Chondrocyte (in vitro differentiated cells): ENCODE data around the gene RPL6. TPM values are rescaled to one million over a fixed set of nuclear protein-coding genes. Genes with fewer than 3 reads are reported as not detected.
A peak's percentile ranks its signal among the peaks of the same experiment; 100 is the strongest.

Experiments used
- DNase-seq: peaks from one replicate; pipeline ENCODE4 v3.0.0; 2021; ENCODE audit warnings: mixed read lengths, low spot score
- H3K27ac Mint-ChIP-seq: one replicate; pipeline ENCODE4 v1.8.0; 2021; ENCODE audit warnings: mild to moderate bottlenecking, moderate library complexity, mixed read lengths; ENCODE audit not compliant: unreplicated experiment
- H3K27me3 Mint-ChIP-seq: 2 replicates; pipeline ENCODE4 v1.8.0; 2021; ENCODE audit warnings: low read depth, mixed read lengths
- H3K36me3 Mint-ChIP-seq: 2 replicates; pipeline ENCODE4 v1.8.0; 2021; ENCODE audit warnings: low read depth, mixed read lengths
- H3K4me1 Mint-ChIP-seq: 2 replicates; pipeline ENCODE4 v1.8.0; 2021; ENCODE audit warnings: low read depth, mild to moderate bottlenecking, mixed read lengths
- H3K4me3 Mint-ChIP-seq: one replicate; pipeline ENCODE4 v1.8.0; 2021; ENCODE audit warnings: mild to moderate bottlenecking, moderate library complexity, mixed read lengths; ENCODE audit not compliant: unreplicated experiment
- H3K9me3 Mint-ChIP-seq: 2 replicates; pipeline ENCODE4 v1.8.0; 2021; ENCODE audit warnings: low read depth, mixed read lengths
- CTCF ChIP-seq: fragments of 200-600 bp; sonication (generic); IDR thresholded peaks from 2 replicates; pipeline ENCODE4 v1.5.0; 2021; ENCODE audit warnings: antibody characterized with exemption, mild to moderate bottlenecking, moderate library complexity
- total RNA-seq: library from RNA; stranded (reverse); gene quantifications from 3 replicates; pipeline ENCODE4 v1.2.1, GENCODE V29; 2021

Gene RPL6
- total RNA-seq, 1 donor from 2014 or later: 896 TPM

GRCh38 chr12:112370868-112371510, 38.4 kb downstream of the RPL6 start:
- H3K9me3 Mint-ChIP-seq: peaks cover 5% of the 10 kb centered on the region
- peaks cover 34% of the 10 kb centered on the region for H3K4me1 Mint-ChIP-seq
- H3K4me3 Mint-ChIP-seq: no peak overlapping the region
- no peak overlapping the region for H3K27ac Mint-ChIP-seq
- H3K27me3 Mint-ChIP-seq: no peaks in the 10 kb centered on the region
- DNase-seq: no peak
- TF ChIP-seq CTCF: no peak
- H3K36me3 Mint-ChIP-seq: no peaks in the 10 kb centered on the region

- Mint-ChIP-seq H3K4me3 (no peak overlapping the region), H3K27ac (peak overlapping the region; percentile 38), H3K27me3 (no peaks in the 10 kb centered on the region), H3K9me3 (peaks cover 4% of the 10 kb centered on the region), H3K36me3 (no peaks in the 10 kb centered on the region), H3K4me1 (peaks cover 36% of the 10 kb centered on the region)
- no peak for TF ChIP-seq CTCF
- no peak for DNase-seq
These were observed 39.2 kb downstream of the RPL6 start for GRCh38 chr12:112370199-112370598.

GRCh38 chr12:112368856-112369255, 40.5 kb downstream of the RPL6 start:
- H3K4me3 Mint-ChIP-seq: no peak overlapping the region
- DNase-seq: no peak
- no peaks in the 10 kb centered on the region for H3K27me3 Mint-ChIP-seq
- H3K36me3 Mint-ChIP-seq: no peaks in the 10 kb centered on the region
- H3K9me3 Mint-ChIP-seq: no peaks in the 10 kb centered on the region
- H3K27ac Mint-ChIP-seq: no peak overlapping the region
- no peak for TF ChIP-seq CTCF
- peaks cover 25% of the 10 kb centered on the region for H3K4me1 Mint-ChIP-seq

- Mint-ChIP-seq H3K36me3 (no peaks in the 10 kb centered on the region), H3K9me3 (no peaks in the 10 kb centered on the region), H3K27ac (no peak overlapping the region), H3K4me3 (no peak overlapping the region), H3K27me3 (no peaks in the 10 kb centered on the region), H3K4me1 (peaks cover 17% of the 10 kb centered on the region)
- no peak for TF ChIP-seq CTCF
- DNase-seq: no peak
These were observed 41.4 kb downstream of the RPL6 start for GRCh38 chr12:112367965-112368364.

GRCh38 chr12:112362310-112362709, 47.1 kb downstream of the RPL6 start:
- Mint-ChIP-seq H3K9me3 (no peaks in the 10 kb centered on the region), H3K27ac (no peak overlapping the region), H3K4me3 (no peak overlapping the region), H3K4me1 (peaks cover 4% of the 10 kb centered on the region), H3K36me3 (no peaks in the 10 kb centered on the region), H3K27me3 (no peaks in the 10 kb centered on the region)
- no peak for TF ChIP-seq CTCF
- no peak for DNase-seq
